ENCODE data around the gene ZFYVE27. TPM values are rescaled to one million over a fixed set of nuclear protein-coding genes. Genes with fewer than 3 reads are reported as not detected.

Gene ZFYVE27
- total RNA-seq, 2 donors from 2014 or later = 45.9 to 47.9 TPM

DNA sequence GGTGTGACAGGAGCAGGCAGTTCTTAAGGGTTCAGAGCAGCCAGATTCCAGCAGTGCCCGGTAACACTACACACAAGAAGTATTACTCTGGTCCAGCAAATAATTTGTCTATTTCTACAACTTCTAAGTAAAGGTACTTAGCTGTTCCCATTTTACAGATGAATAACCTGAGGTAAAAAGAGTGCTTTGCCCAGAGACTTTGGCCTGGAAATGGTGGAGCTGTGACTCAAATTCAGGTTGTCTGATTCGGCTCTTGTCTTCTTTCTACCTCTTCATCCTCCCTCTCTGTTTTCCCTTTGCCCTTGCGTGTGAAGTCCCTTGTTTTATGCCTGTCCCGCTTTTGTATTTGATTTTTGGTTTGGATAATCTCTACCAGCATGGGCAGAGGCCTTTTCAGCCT is 17.8 kb downstream of the ZFYVE27 start:
- no peak overlapping the region for H3K27ac ChIP-seq
- intact Hi-C loops (cut with DNase I) = no loop called here
- no peak overlapping the region for H3K4me3 ChIP-seq
- peaks cover 48% of the 10 kb centered on the region for H3K36me3 ChIP-seq
- TF ChIP-seq CTCF (IDR thresholded peaks at IDR 0.05) = no peak
- no peaks in the 10 kb centered on the region for H3K27me3 ChIP-seq
- no peak overlapping the region for H3K9ac ChIP-seq (ENCODE audit: low read depth in 2 of 2, low read length in 2 of 2)
- H3K9me3 ChIP-seq = no peaks in the 10 kb centered on the region
- H3K4me1 ChIP-seq = no peaks in the 10 kb centered on the region
- no peak for DNase-seq

- Histone ChIP-seq H3K27me3 (no peaks in the 10 kb centered on the region), H3K4me1 (no peaks in the 10 kb centered on the region), H3K9me3 (no peaks in the 10 kb centered on the region), H3K9ac (ENCODE audit: low read depth in 2 of 2, low read length in 2 of 2) (no peak overlapping the region), H3K36me3 (peaks cover 40% of the 10 kb centered on the region), H3K4me3 (no peak overlapping the region), H3K27ac (no peak overlapping the region)
- no peak for TF ChIP-seq CTCF (IDR thresholded peaks at IDR 0.05)
- intact Hi-C loops (cut with DNase I) = no loop called here
- no peak for DNase-seq
These were observed 18.8 kb downstream of the ZFYVE27 start for GRCh38 chr10:97755718-97756117.

DNA sequence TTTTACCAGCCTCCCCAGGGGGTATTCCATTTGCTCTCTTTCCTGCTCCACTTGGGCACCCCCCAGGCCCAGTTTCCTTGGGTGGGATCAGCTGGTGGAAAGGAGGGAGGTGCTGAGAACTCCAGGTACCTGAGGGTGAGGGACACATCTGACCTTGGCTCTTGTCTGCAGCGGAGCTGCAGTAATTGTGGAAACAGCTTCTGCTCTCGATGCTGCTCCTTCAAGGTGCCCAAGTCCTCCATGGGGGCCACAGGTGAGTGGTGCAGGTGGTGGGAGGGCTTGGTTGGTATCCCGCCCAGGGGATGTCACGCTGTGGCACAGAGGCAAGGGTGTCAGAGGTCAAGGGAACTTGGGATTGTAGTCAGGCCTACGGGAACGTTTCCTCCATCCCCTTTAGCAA is 20.5 kb downstream of the ZFYVE27 start:
- intact Hi-C loops (cut with DNase I) = no loop called here
- TF ChIP-seq CTCF (IDR thresholded peaks at IDR 0.05) = no peak
- Histone ChIP-seq H3K36me3 (peaks cover 36% of the 10 kb centered on the region), H3K4me1 (no peaks in the 10 kb centered on the region), H3K9ac (ENCODE audit: low read depth in 2 of 2, low read length in 2 of 2) (no peak overlapping the region), H3K27me3 (no peaks in the 10 kb centered on the region), H3K9me3 (no peaks in the 10 kb centered on the region), H3K27ac (no peak overlapping the region), H3K4me3 (no peak overlapping the region)
- DNase-seq = no peak

- no peak overlapping the region for H3K9ac ChIP-seq (ENCODE audit: low read depth in 2 of 2, low read length in 2 of 2)
- H3K27ac ChIP-seq = no peak overlapping the region
- no peaks in the 10 kb centered on the region for H3K4me1 ChIP-seq
- DNase-seq = peak; percentile 63
- intact Hi-C loops (cut with DNase I) = no loop called here
- peaks cover 26% of the 10 kb centered on the region for H3K36me3 ChIP-seq
- no peaks in the 10 kb centered on the region for H3K27me3 ChIP-seq
- H3K4me3 ChIP-seq = no peak overlapping the region
- H3K9me3 ChIP-seq = no peaks in the 10 kb centered on the region
- peak; percentile 74 for TF ChIP-seq CTCF (IDR thresholded peaks at IDR 0.05)
These were observed 22.4 kb downstream of the ZFYVE27 start for GRCh38 chr10:97759158-97759887.

DNA sequence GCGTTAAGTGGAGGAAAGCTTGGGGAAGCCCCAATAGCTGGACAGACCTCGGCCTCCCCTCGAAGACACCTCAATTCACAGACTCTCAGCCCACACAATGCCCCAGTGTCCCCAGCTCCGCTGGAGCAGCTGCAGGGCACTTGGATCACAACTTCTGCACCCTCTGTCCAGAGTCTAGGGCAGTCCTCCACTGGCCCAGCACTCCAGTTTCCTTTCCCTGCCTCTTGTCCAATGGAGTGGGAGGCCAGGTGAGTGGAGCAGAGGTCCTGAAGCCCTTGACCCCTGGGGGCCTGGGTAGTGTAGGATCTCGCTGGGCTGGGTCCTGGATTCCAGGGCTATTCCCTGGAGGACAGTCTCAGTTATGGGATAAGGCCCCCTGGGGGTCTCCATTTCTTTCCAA is 23.0 kb downstream of the ZFYVE27 start:
- H3K36me3 ChIP-seq = peaks cover 22% of the 10 kb centered on the region
- intact Hi-C loops (cut with DNase I) = loop anchor here (10.0 kb wide), 1 partner anchor 105 kb away; no protein-coding TSS in a partner anchor
- no peak for DNase-seq
- no peaks in the 10 kb centered on the region for H3K9me3 ChIP-seq
- H3K9ac ChIP-seq (ENCODE audit: low read depth in 2 of 2, low read length in 2 of 2) = no peak overlapping the region
- H3K27ac ChIP-seq = no peak overlapping the region
- H3K4me3 ChIP-seq = no peak overlapping the region
- no peaks in the 10 kb centered on the region for H3K4me1 ChIP-seq
- TF ChIP-seq CTCF (IDR thresholded peaks at IDR 0.05) = no peak
- no peaks in the 10 kb centered on the region for H3K27me3 ChIP-seq

Data from colonic mucosa (tissue), 4 donors.